Ishikawa (cell line): ENCODE measurements around the gene MRTFA.

Experiments used
- CEBPB ChIP-seq: IDR thresholded peaks from 2 replicates; pipeline ENCODE4 v1.6.1; 2012
- CREB1 ChIP-seq: IDR thresholded peaks from 2 replicates; pipeline ENCODE4 v1.6.1; 2012; ENCODE audit warnings: low read depth
- EGR1 ChIP-seq: IDR thresholded peaks from 2 replicates; pipeline ENCODE4 v1.6.1; 2012
- EP300 ChIP-seq: IDR thresholded peaks from 2 replicates; pipeline ENCODE4 v1.6.1; 2012; ENCODE audit warnings: borderline replicate concordance
- FOXM1 ChIP-seq: IDR thresholded peaks from 2 replicates; pipeline ENCODE4 v1.6.1; 2012; ENCODE audit warnings: low read depth, borderline replicate concordance
- MAX ChIP-seq: IDR thresholded peaks from 2 replicates; pipeline ENCODE4 v1.6.1; 2012
- NFIC ChIP-seq: IDR thresholded peaks from 2 replicates; pipeline ENCODE4 v1.6.1; 2012
- RAD21 ChIP-seq: IDR thresholded peaks from 2 replicates; pipeline ENCODE4 v1.6.1; 2012; ENCODE audit warnings: low read depth
- REST ChIP-seq: IDR thresholded peaks from 2 replicates; pipeline ENCODE4 v1.6.1; 2012; ENCODE audit warnings: low read depth, mild to moderate bottlenecking
- TAF1 ChIP-seq: IDR thresholded peaks from 2 replicates; pipeline ENCODE4 v1.6.1; 2012; ENCODE audit warnings: low read depth, mild to moderate bottlenecking
- TCF12 ChIP-seq: IDR thresholded peaks from 2 replicates; pipeline ENCODE4 v1.6.1; 2012; ENCODE audit warnings: low read depth
- TEAD4 ChIP-seq: IDR thresholded peaks from 2 replicates; pipeline ENCODE4 v1.6.1; 2012
- USF1 ChIP-seq: IDR thresholded peaks from 2 replicates; pipeline ENCODE4 v1.6.1; 2012
- YY1 ChIP-seq: IDR thresholded peaks from 2 replicates; pipeline ENCODE4 v1.6.1; 2012; ENCODE audit warnings: low read depth
- ZBTB7A ChIP-seq: IDR thresholded peaks from 2 replicates; pipeline ENCODE4 v1.6.1; 2012; ENCODE audit warnings: low read depth

MRTFA gene

GRCh38 chr22:40674274-40674673, 37.8 kb upstream of the MRTFA start:
- TF ChIP-seq CEBPB, result no peak
- TF ChIP-seq CREB1, result no peak
- no peak for TF ChIP-seq NFIC
- no peak for TF ChIP-seq USF1
- no peak for TF ChIP-seq MAX
- no peak for TF ChIP-seq EGR1
- TF ChIP-seq FOXM1, result no peak
- no peak for TF ChIP-seq TEAD4
- no peak for TF ChIP-seq TAF1
- TF ChIP-seq REST, result no peak
- TF ChIP-seq ZBTB7A, result no peak
- no peak for TF ChIP-seq RAD21
- no peak for TF ChIP-seq TCF12
- TF ChIP-seq YY1, result no peak
- TF ChIP-seq EP300, result no peak

- TF ChIP-seq TAF1 (no peak), EP300 (no peak), CEBPB (no peak), FOXM1 (no peak), CREB1 (no peak), USF1 (no peak), YY1 (no peak), RAD21 (no peak), ZBTB7A (no peak), MAX (no peak), TCF12 (no peak), TEAD4 (no peak), NFIC (no peak), EGR1 (no peak), REST (no peak)
Measured at GRCh38 chr22:40673017-40673416, 36.5 kb upstream of the MRTFA start.

GRCh38 chr22:40671796-40672360, 35.4 kb upstream of the MRTFA start:
- no peak for TF ChIP-seq EP300
- TF ChIP-seq USF1, result no peak
- TF ChIP-seq CREB1, result no peak
- no peak for TF ChIP-seq YY1
- TF ChIP-seq MAX, result no peak
- no peak for TF ChIP-seq CEBPB
- no peak for TF ChIP-seq TEAD4
- no peak for TF ChIP-seq REST
- TF ChIP-seq TAF1, result no peak
- no peak for TF ChIP-seq RAD21
- TF ChIP-seq EGR1, result no peak
- TF ChIP-seq ZBTB7A, result no peak
- no peak for TF ChIP-seq FOXM1
- no peak for TF ChIP-seq TCF12
- no peak for TF ChIP-seq NFIC
